ENCODE measurements around the gene ZNF665. TPM values are rescaled to one million over a fixed set of nuclear protein-coding genes. Genes with fewer than 3 reads are reported as not detected.
A peak's percentile ranks its signal among the peaks of the same experiment; 100 is the strongest.

Gene ZNF665
- total RNA-seq, 1 donor from 2014 or later: 2.9 TPM

DNA sequence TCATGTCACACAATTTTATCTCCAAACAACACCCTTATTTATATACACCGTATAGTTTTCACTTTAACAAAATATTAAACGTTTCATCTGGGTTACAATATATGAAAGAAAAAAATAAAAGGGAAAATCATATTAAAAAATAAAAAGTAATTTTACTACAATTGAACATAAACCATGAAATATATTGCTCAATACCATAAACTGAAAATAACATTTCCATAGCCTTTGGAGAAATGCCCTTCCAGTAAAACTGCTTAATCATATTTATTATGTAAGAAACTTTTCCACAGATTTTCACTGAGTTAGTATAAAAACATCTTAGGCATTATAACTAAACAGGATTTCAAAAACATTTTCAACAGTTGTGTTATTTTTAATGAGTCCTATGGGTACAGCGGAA lies 32.8 kb downstream of the ZNF665 start:
- TF ChIP-seq, protein P1, sequence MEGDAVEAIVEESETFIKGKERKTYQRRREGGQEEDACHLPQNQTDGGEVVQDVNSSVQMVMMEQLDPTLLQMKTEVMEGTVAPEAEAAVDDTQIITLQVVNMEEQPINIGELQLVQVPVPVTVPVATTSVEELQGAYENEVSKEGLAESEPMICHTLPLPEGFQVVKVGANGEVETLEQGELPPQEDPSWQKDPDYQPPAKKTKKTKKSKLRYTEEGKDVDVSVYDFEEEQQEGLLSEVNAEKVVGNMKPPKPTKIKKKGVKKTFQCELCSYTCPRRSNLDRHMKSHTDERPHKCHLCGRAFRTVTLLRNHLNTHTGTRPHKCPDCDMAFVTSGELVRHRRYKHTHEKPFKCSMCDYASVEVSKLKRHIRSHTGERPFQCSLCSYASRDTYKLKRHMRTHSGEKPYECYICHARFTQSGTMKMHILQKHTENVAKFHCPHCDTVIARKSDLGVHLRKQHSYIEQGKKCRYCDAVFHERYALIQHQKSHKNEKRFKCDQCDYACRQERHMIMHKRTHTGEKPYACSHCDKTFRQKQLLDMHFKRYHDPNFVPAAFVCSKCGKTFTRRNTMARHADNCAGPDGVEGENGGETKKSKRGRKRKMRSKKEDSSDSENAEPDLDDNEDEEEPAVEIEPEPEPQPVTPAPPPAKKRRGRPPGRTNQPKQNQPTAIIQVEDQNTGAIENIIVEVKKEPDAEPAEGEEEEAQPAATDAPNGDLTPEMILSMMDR (IDR thresholded peaks at IDR 0.05; ENCODE audit: insufficient read depth, low read length, poor library complexity, severe bottlenecking): no peak
- DNase-seq (ENCODE audit: low read depth): no peak
- Histone ChIP-seq H3K4me3 (ENCODE audit: low read depth, low read length) (no peak overlapping the region), H3K27me3 (ENCODE audit: control insufficient read depth, insufficient read depth, low read length) (no peaks in the 10 kb centered on the region), H3K36me3 (ENCODE audit: control insufficient read depth, insufficient read depth, low read length) (no peaks in the 10 kb centered on the region)

DNA sequence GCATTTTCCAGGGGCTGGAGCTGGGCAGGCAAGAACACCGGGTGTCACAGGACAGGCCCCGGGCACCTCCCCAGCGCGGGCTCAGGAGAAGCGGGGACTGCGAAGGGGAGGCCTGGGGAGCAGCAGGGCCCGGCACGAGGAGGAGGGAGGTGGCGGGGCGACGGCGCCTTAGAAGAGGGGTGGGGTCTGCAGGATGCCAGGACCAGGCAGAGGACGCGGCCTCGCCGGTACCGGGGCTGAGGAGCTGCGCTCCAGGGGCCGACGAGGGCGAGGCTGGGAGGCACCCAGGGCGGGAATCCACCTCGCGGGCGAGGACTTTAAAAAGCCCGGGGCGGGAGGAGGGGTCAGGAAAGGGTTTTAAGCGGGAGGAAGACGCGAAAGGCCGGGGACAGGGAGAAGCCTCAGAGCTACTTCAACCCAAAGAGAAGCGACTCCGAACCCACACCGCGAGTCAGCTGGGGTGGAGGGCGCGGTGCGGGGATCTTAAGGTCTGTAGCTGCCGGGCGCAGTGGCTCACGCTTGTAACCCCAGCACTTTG lies 35.0 kb downstream of the ZNF665 start:
- H3K27me3 ChIP-seq (ENCODE audit: control insufficient read depth, insufficient read depth, low read length): no peaks in the 10 kb centered on the region
- H3K4me3 ChIP-seq (ENCODE audit: low read depth, low read length): peak overlapping the region; percentile 64
- H3K36me3 ChIP-seq (ENCODE audit: control insufficient read depth, insufficient read depth, low read length): no peaks in the 10 kb centered on the region
- TF ChIP-seq, protein P1 (IDR thresholded peaks at IDR 0.05; ENCODE audit: insufficient read depth, low read length, poor library complexity, severe bottlenecking): no peak
- no peak for DNase-seq (ENCODE audit: low read depth)

DNA sequence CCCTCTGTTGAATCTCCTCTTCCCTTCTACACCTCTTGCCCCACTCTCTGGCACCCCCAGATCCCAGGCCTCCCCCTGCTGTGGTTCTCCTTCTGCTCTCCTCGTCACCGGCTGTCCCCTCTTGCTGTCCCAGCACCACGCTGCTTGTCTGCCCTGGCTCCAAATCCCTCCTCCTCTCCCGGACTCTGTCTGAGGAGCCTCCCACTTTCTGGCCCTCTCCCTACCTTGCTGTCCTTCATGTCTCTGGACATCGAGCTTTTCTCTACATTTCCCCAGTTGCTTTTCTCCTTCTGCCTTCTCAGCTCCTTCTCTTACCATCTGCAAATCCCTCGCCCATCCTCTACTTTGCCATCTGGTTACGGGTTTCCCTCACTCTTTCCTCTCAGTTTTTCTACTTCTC lies 35.5 kb downstream of the ZNF665 start:
- TF ChIP-seq, protein P1 (IDR thresholded peaks at IDR 0.05; ENCODE audit: insufficient read depth, low read length, poor library complexity, severe bottlenecking): no peak
- Histone ChIP-seq H3K36me3 (ENCODE audit: control insufficient read depth, insufficient read depth, low read length) (no peaks in the 10 kb centered on the region), H3K27me3 (ENCODE audit: control insufficient read depth, insufficient read depth, low read length) (no peaks in the 10 kb centered on the region), H3K4me3 (ENCODE audit: low read depth, low read length) (peak overlapping the region; percentile 64)
- DNase-seq (ENCODE audit: low read depth): no peak

DNA sequence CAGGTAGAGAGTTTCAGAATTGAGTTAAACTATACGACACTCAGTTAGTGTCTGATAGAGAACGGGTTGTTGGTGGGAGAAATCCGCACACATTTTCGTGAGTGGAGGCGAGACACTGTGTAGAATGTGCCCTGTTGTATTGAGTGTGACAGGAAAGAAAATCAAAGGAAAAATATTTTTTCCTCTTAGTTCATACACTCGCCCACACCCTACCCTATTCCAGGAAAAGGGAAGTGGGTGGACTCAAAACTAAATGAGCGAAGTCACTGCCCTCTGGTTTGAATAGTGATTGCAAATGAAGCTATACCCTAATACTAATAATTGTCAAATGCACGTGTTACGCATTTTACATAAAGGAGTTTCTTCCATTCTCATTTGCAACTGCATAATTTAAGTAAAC lies 36.3 kb downstream of the ZNF665 start:
- H3K36me3 ChIP-seq (ENCODE audit: control insufficient read depth, insufficient read depth, low read length): no peaks in the 10 kb centered on the region
- no peak overlapping the region for H3K4me3 ChIP-seq (ENCODE audit: low read depth, low read length)
- TF ChIP-seq, protein P1 (IDR thresholded peaks at IDR 0.05; ENCODE audit: insufficient read depth, low read length, poor library complexity, severe bottlenecking): no peak
- H3K27me3 ChIP-seq (ENCODE audit: control insufficient read depth, insufficient read depth, low read length): no peaks in the 10 kb centered on the region
- no peak for DNase-seq (ENCODE audit: low read depth)

DNA sequence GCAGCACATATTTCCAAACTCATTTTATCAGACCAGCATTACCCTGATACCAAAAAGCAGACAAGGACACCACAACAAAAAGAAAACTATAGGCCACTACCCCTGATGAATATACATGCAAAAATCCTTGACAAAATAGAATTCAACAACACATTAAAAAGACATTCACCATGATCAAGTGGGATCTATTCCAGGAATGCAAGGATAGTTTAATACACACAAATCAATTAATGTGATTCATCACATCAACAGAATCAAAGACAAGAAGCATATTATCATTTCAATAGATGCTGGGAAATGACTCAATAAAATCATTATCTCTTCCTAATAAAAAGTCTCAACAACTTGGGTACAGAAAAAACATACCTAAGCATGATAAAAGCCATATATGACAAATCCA lies 45.5 kb downstream of the ZNF665 start:
- Histone ChIP-seq H3K27me3 (ENCODE audit: control insufficient read depth, insufficient read depth, low read length) (no peaks in the 10 kb centered on the region), H3K4me3 (ENCODE audit: low read depth, low read length) (no peak overlapping the region), H3K36me3 (ENCODE audit: control insufficient read depth, insufficient read depth, low read length) (no peaks in the 10 kb centered on the region)
- DNase-seq (ENCODE audit: low read depth): no peak
- TF ChIP-seq, protein P1 (IDR thresholded peaks at IDR 0.05; ENCODE audit: insufficient read depth, low read length, poor library complexity, severe bottlenecking): no peak

DNA sequence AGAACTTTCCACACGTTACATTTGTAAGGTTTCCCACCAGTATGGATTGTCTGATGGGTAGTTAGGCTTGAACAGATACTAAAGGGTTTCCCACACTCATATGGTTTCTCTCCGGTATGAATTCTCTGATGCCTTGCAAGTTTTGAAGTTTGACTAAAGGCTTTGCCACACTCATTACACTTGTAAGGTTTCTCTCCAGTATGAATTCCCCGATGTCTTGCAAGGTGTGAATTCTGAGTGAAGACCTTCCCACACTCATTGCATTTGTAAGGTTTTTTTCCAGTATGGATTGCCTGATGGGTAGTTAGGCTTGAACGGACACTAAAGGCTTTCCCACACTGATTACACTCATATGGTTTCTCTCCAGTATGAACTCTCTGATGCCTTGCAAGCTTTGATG lies 52.8 kb downstream of the ZNF665 start:
- no peak overlapping the region for H3K4me3 ChIP-seq (ENCODE audit: low read depth, low read length)
- no peak for DNase-seq (ENCODE audit: low read depth)
- TF ChIP-seq, protein P1 (IDR thresholded peaks at IDR 0.05; ENCODE audit: insufficient read depth, low read length, poor library complexity, severe bottlenecking): no peak
- no peaks in the 10 kb centered on the region for H3K36me3 ChIP-seq (ENCODE audit: control insufficient read depth, insufficient read depth, low read length)
- H3K27me3 ChIP-seq (ENCODE audit: control insufficient read depth, insufficient read depth, low read length): no peaks in the 10 kb centered on the region
